Endothelial cell of umbilical vein (primary cell): ENCODE results near the gene ARMH3. TPM values are rescaled to one million over a fixed set of nuclear protein-coding genes. Genes with fewer than 3 reads are reported as not detected.

ENCODE experiments used
- BruUV-seq: library from RNA; stranded (reverse); fragments of 400-500 nt; replicated peaks from 2 replicates; lab custom pipeline; 2021; lab: Mats Ljungman, UMichigan
- CTCF ChIA-PET: fragments of 300-600, 350-600 bp; sonication (Branson Sonifier 250); formaldehyde crosslinking; loops from one replicate; lab custom pipeline; 2021; ENCODE audit warnings: antibody characterized with exemption, inconsistent platforms; lab: Charles Lee
- POLR2A ChIA-PET: fragments of 300-600, 350-600 bp; sonication (Branson Sonifier 250); formaldehyde crosslinking; loops from one replicate; lab custom pipeline; 2021; ENCODE audit warnings: antibody characterized with exemption, inconsistent platforms; lab: Charles Lee
- DNase-seq: peaks from one replicate; pipeline ENCODE4 v3.0.0-alpha.2; 2011; ENCODE audit warnings: low read depth, low spot score
- FAIRE-seq: peaks from 2 replicates; lab custom pipeline; 2011; peaks lifted over from hg19 to GRCh38; lab: Jason Lieb, UNC
- H2AFZ ChIP-seq: 2 replicates; pipeline ENCODE4 v1.6.0; 2012; ENCODE audit warnings: low read depth, low read length, control low read depth, inconsistent platforms
- H3K27ac ChIP-seq: 2 replicates; pipeline ENCODE4 v1.5.1; 2011; ENCODE audit warnings: low read depth, mild to moderate bottlenecking, control low read depth, low read length, moderate library complexity; ENCODE audit not compliant: insufficient read depth
- H3K27me3 ChIP-seq, 2 experiments: 2 replicates each; pipeline versions ENCODE4 v1.6.0 to v1.6.1; 2011; ENCODE audit warnings: low read length in 2 of 2, mixed read lengths in 1 of 2; ENCODE audit not compliant: control insufficient read depth in 2 of 2, insufficient read depth in 2 of 2
- H3K36me3 ChIP-seq, 2 experiments: 2 replicates in 1 of 2; 3 replicates in 1 of 2; pipeline ENCODE4 v1.5.1; 2011; ENCODE audit warnings: low read length in 2 of 2, mild to moderate bottlenecking in 1 of 2, moderate library complexity in 1 of 2; ENCODE audit not compliant: control insufficient read depth in 2 of 2, insufficient read depth in 2 of 2; ENCODE audit errors: extremely low read depth in 1 of 2
- H3K4me1 ChIP-seq: 3 replicates; pipeline ENCODE4 v1.5.1; 2011; ENCODE audit warnings: mild to moderate bottlenecking, low read length; ENCODE audit not compliant: control insufficient read depth, insufficient read depth; ENCODE audit errors: extremely low read depth
- H3K4me2 ChIP-seq: 2 replicates; pipeline ENCODE4 v1.6.1; 2011; ENCODE audit warnings: low read length, control low read depth, mixed read lengths; ENCODE audit not compliant: insufficient read depth
- H3K4me3 ChIP-seq, 3 experiments: fragments of 200-600 bp in 1 of 3; sonication (generic), shearing (Covaris generic) in 1 of 3; replicated peaks in 1 of 3; 2 replicates each; pipeline ENCODE4 v1.5.1; 2011 to 2016; ENCODE audit warnings: control low read depth in 3 of 3, low read length in 3 of 3, mild to moderate bottlenecking in 2 of 3, inconsistent platforms in 1 of 3, low read depth in 1 of 3, moderate library complexity in 1 of 3; ENCODE audit not compliant: insufficient read depth in 1 of 3
- H3K79me2 ChIP-seq: 2 replicates; pipeline ENCODE4 v1.6.0; 2012; ENCODE audit warnings: low read length, inconsistent platforms; ENCODE audit not compliant: control insufficient read depth, insufficient read depth
- H3K9ac ChIP-seq: replicated peaks from 2 replicates; pipeline ENCODE3; 2011; ENCODE audit warnings: low read length, control low read depth; ENCODE audit not compliant: insufficient read depth; ENCODE audit errors: extremely low read depth
- H3K9me1 ChIP-seq: replicated peaks from 3 replicates; pipeline ENCODE4 v1.6.0; 2011; ENCODE audit warnings: mild to moderate bottlenecking, low read length; ENCODE audit not compliant: control insufficient read depth, insufficient read depth; ENCODE audit errors: extremely low read depth
- H3K9me3 ChIP-seq: replicated peaks from 2 replicates; pipeline ENCODE4 v1.5.1; 2012; ENCODE audit warnings: low read length, inconsistent platforms; ENCODE audit not compliant: control insufficient read depth, insufficient read depth
- H4K20me1 ChIP-seq: replicated peaks from 2 replicates; pipeline ENCODE3; 2011; ENCODE audit warnings: mild to moderate bottlenecking, low read length; ENCODE audit not compliant: control insufficient read depth, insufficient read depth; ENCODE audit errors: extremely low read depth
- CTCF ChIP-seq, 2 donors: IDR thresholded peaks; 1 replicate in 1 of 2; 2 replicates in 1 of 2; pipeline ENCODE4 v1.5.1; 2011; ENCODE audit warnings: low read length in 2 of 2, mild to moderate bottlenecking in 2 of 2, moderate library complexity in 2 of 2, control low read depth in 1 of 2, inconsistent platforms in 1 of 2, low read depth in 1 of 2; ENCODE audit not compliant: insufficient read depth in 1 of 2; ENCODE audit errors: extremely low read depth in 1 of 2
- EZH2 ChIP-seq: IDR thresholded peaks from 2 replicates; pipeline ENCODE4 v1.6.1; 2012; ENCODE audit warnings: borderline replicate concordance, low read depth, mild to moderate bottlenecking, moderate library complexity, low read length, inconsistent platforms; ENCODE audit not compliant: severe bottlenecking
- FOS ChIP-seq: IDR thresholded peaks from 2 replicates; pipeline ENCODE4 v1.6.1; 2011; ENCODE audit warnings: mild to moderate bottlenecking, low read length, moderate library complexity, borderline replicate concordance; ENCODE audit not compliant: insufficient read depth
- GATA2 ChIP-seq: IDR thresholded peaks from 2 replicates; pipeline ENCODE4 v1.7.0; 2011; ENCODE audit warnings: low read depth, mild to moderate bottlenecking, moderate library complexity, mixed read lengths, low read length; ENCODE audit not compliant: insufficient read length, insufficient read depth
- JUN ChIP-seq: IDR thresholded peaks from 2 replicates; pipeline ENCODE4 v1.6.1; 2011; ENCODE audit warnings: borderline replicate concordance, low read depth; ENCODE audit not compliant: insufficient read length, insufficient read depth
- MAX ChIP-seq: IDR thresholded peaks from 2 replicates; pipeline ENCODE4 v1.6.1; 2011; ENCODE audit not compliant: insufficient read depth, insufficient read length
- MYC ChIP-seq: IDR thresholded peaks from one replicate; pipeline ENCODE4 v1.6.1; 2011; ENCODE audit warnings: mild to moderate bottlenecking, low read depth, low read length
- POLR2A ChIP-seq: IDR thresholded peaks from 2 replicates; pipeline ENCODE4 v1.6.1; 2012; ENCODE audit warnings: low read depth, mild to moderate bottlenecking, control low read depth, low read length
- POLR2AphosphoS5 ChIP-seq: IDR thresholded peaks from 2 replicates; pipeline ENCODE4 v1.6.1; 2012; ENCODE audit warnings: low read depth, mild to moderate bottlenecking, control low read depth, low read length, moderate library complexity; ENCODE audit not compliant: insufficient read depth
- dilution Hi-C: fragments of 300-500 bp; cut with MboI; formaldehyde crosslinking; loops from one replicate; pipeline ENCODE4 v1.15.0; 2019; ENCODE audit warnings: low sequenced_read_pairs; ENCODE audit not compliant: extremely low pct_ligation_motif_present
- intact Hi-C: fragments of 100-400 bp; cut with micrococcal nuclease; formaldehyde crosslinking; loops from one replicate; pipeline ENCODE4 v1.10.0; 2022
- polyA plus RNA-seq, 4 experiments: library from polyadenylated mRNA; depleted of rRNA in 3 of 4; stranded (reverse) in 3 of 4; unstranded in 1 of 4; fragments of >200 nt; gene quantifications; 2 replicates each; pipeline versions ENCODE4 v1.2.1 to v1.2.3, GENCODE V29; 2011 to 2012; ENCODE audit warnings: missing spikeins in 1 of 4
- total RNA-seq: library from RNA; stranded (reverse); gene quantifications from 2 replicates; pipeline ENCODE4 v1.2.3, GENCODE V29; 2021

Gene ARMH3
- total and polyA plus RNA-seq, 2 donors (not counting 3 experiments of a cell fraction or from before 2014, with no cell fraction given) = 13.1 to 17.6 TPM

GRCh38 chr10:101934686-101935305 lies 121.2 kb downstream of the ARMH3 start:
- no peaks in the 10 kb centered on the region for H3K9me1 ChIP-seq
- no peak overlapping the region for H2AFZ ChIP-seq
- no peak overlapping the region for H3K27ac ChIP-seq
- no peaks in the 10 kb centered on the region for H3K79me2 ChIP-seq
- no peaks in the 10 kb centered on the region for H3K36me3 ChIP-seq
- H3K4me3 ChIP-seq = no peak overlapping the region
- intact Hi-C loops (loop anchor here (5.0 kb wide), 3 partner anchors 47 to 87 kb away; no protein-coding TSS in a partner anchor), dilution Hi-C loops (no loop called here)
- no peak overlapping the region for H3K9ac ChIP-seq
- ChIA-PET POLR2A (no interaction called here), CTCF (interaction anchor here (1.0 kb wide), 1 partner anchor 38 kb away, joined by 3 read pairs; no protein-coding TSS in a partner anchor)
- H3K27me3 ChIP-seq = no peaks in the 10 kb centered on the region
- no peaks in the 10 kb centered on the region for H3K9me3 ChIP-seq
- TF ChIP-seq MAX = no peak
- no peak for TF ChIP-seq EZH2
- TF ChIP-seq POLR2AphosphoS5 = no peak
- no peak for TF ChIP-seq FOS
- no peak for TF ChIP-seq POLR2A
- TF ChIP-seq GATA2 = no peak
- no peak for TF ChIP-seq CTCF (IDR thresholded peaks at IDR 0.05; ENCODE audit: extremely low read depth in 1 of 2, insufficient read depth in 1 of 2, low read depth in 1 of 2, low read length in 2 of 2)
- no peak for TF ChIP-seq JUN
- TF ChIP-seq MYC = no peak
- no TSS peak for BruUV-seq
- no peaks in the 10 kb centered on the region for H4K20me1 ChIP-seq
- no peak overlapping the region for H3K4me2 ChIP-seq
- DNase-seq (peak; percentile 13), FAIRE-seq (no peak)
- H3K4me1 ChIP-seq = peaks cover 24% of the 10 kb centered on the region
